Common myeloid progenitor, CD34-positive (primary cell): Measurements from ENCODE around the gene IFNL3.
"Not testable (repeated sequence)": the region's sequence is repeated elsewhere in the genome, so short reads cannot be mapped to it uniquely, and the experiment has no call there.

Experiments used
- CTCF ChIA-PET: fragments of 350-600 bp; sonication (Branson Sonifier 250); formaldehyde crosslinking; loops from one replicate; lab custom pipeline; 2021; ENCODE audit warnings: antibody characterized with exemption; lab: Charles Lee
- POLR2A ChIA-PET: fragments of 350-600 bp; sonication (Branson Sonifier 250); formaldehyde crosslinking; loops from one replicate; lab custom pipeline; 2021; ENCODE audit warnings: antibody characterized with exemption; lab: Charles Lee
- DNase-seq, 3 donors: peaks; one replicate each; pipeline versions ENCODE4 v3.0.0 to v3.0.0-alpha.2; 2013
- H3K27ac ChIP-seq, 2 experiments: 1 replicate in 1 of 2; 2 replicates in 1 of 2; pipeline ENCODE4 v1.7.0; 2013; ENCODE audit warnings: inconsistent platforms in 2 of 2, low read length in 2 of 2, mild to moderate bottlenecking in 2 of 2, low read depth in 1 of 2, moderate library complexity in 1 of 2; ENCODE audit not compliant: severe bottlenecking in 2 of 2, insufficient read depth in 1 of 2, poor library complexity in 1 of 2
- H3K27me3 ChIP-seq, 5 experiments: replicated peaks in 2 of 5; 1 replicate in 3 of 5; 2 replicates in 2 of 5; pipeline versions ENCODE4 v1.6.1 to v1.7.0; 2013; ENCODE audit warnings: low read length in 4 of 5, mild to moderate bottlenecking in 2 of 5, moderate library complexity in 2 of 5, inconsistent platforms in 1 of 5; ENCODE audit not compliant: insufficient read depth in 5 of 5, control insufficient read depth in 4 of 5
- H3K36me3 ChIP-seq, 4 experiments: 1 replicate in 2 of 4; 2 replicates in 2 of 4; pipeline versions ENCODE4 v1.6.1 to v1.7.0; 2013; ENCODE audit warnings: low read length in 3 of 4, control low read depth in 1 of 4, mild to moderate bottlenecking in 1 of 4; ENCODE audit not compliant: control insufficient read depth in 4 of 4, insufficient read depth in 4 of 4
- H3K4me1 ChIP-seq, 4 experiments: 1 replicate in 3 of 4; 2 replicates in 1 of 4; pipeline versions ENCODE4 v1.6.1 to v1.7.1; 2013; ENCODE audit warnings: low read length in 3 of 4, mild to moderate bottlenecking in 3 of 4, control low read depth in 1 of 4, inconsistent platforms in 1 of 4, moderate library complexity in 1 of 4; ENCODE audit not compliant: control insufficient read depth in 4 of 4, insufficient read depth in 4 of 4; ENCODE audit errors: control extremely low read depth in 1 of 4
- H3K4me3 ChIP-seq, 7 experiments: 1 replicate in 4 of 7; 2 replicates in 3 of 7; pipeline versions ENCODE4 v1.5.1 to v1.7.0; 2013; ENCODE audit warnings: mild to moderate bottlenecking in 7 of 7, low read length in 6 of 7, moderate library complexity in 6 of 7, inconsistent platforms in 2 of 7, low read depth in 2 of 7, control low read depth in 1 of 7; ENCODE audit not compliant: insufficient read depth in 4 of 7, control insufficient read depth in 1 of 7; ENCODE audit errors: extremely low read depth in 1 of 7
- H3K9me3 ChIP-seq, 5 experiments: 1 replicate in 4 of 5; 2 replicates in 1 of 5; pipeline versions ENCODE4 v1.6.1 to v1.7.1; 2013; ENCODE audit warnings: low read length in 4 of 5, mild to moderate bottlenecking in 2 of 5, inconsistent platforms in 1 of 5, low read depth in 1 of 5, moderate library complexity in 1 of 5; ENCODE audit not compliant: control insufficient read depth in 4 of 5, insufficient read depth in 2 of 5; ENCODE audit errors: control extremely low read depth in 1 of 5
- WGBS: methylation state at CpG from one replicate; pipeline ENCODE4 v1.1.5; 2013; ENCODE audit not compliant: insufficient coverage; 5-methylcytosine and 5-hydroxymethylcytosine counted together

Gene IFNL3

GRCh38 chr19:39273859-39274258, 29.1 kb upstream of the IFNL3 start:
- POLR2A ChIA-PET, DNase-seq, H3K9me3 ChIP-seq, H3K27me3 ChIP-seq, H3K4me1 ChIP-seq, H3K4me3 ChIP-seq, H3K27ac ChIP-seq, H3K36me3 ChIP-seq: not testable (repeated sequence)
- CTCF ChIA-PET: interaction anchor here (1.4 kb wide), 1 partner anchor 41 kb away, joined by 3 read pairs; no protein-coding TSS in a partner anchor
- WGBS: 100% methylated on average over 4 of the region's 5 CpGs

GRCh38 chr19:39270036-39270871, 25.4 kb upstream of the IFNL3 start:
- ChIA-PET CTCF (interaction anchor here (0.6 to 1.3 kb wide), 2 partner anchors 60 to 161 kb away, joined by 3 read pairs; no protein-coding TSS in a partner anchor), POLR2A (no interaction called here)
- no peak for DNase-seq
- peaks cover 0 to 7% (median 4%) of the 10 kb centered on the region in 4 experiments for H3K4me1 ChIP-seq
- no peak overlapping the region for H3K27ac ChIP-seq
- H3K9me3 ChIP-seq: no peaks in the 10 kb centered on the region
- H3K27me3 ChIP-seq: peaks cover 0 to 5% (median 4%) of the 10 kb centered on the region in 5 experiments
- H3K4me3 ChIP-seq: no peak overlapping the region
- no peaks in the 10 kb centered on the region for H3K36me3 ChIP-seq
- whole genome bisulfite sequencing: 90% methylated on average over 7 of the region's 9 CpGs

GRCh38 chr19:39269369-39269768, 24.6 kb upstream of the IFNL3 start:
- H3K9me3 ChIP-seq, CTCF ChIA-PET, H3K36me3 ChIP-seq, H3K27ac ChIP-seq, POLR2A ChIA-PET, DNase-seq, H3K4me3 ChIP-seq: not testable (repeated sequence)
- 87% methylated on average over 4 of the region's 10 CpGs for WGBS
- peaks cover 0 to 14% (median 9%) of the 10 kb centered on the region in 5 experiments for H3K27me3 ChIP-seq
- H3K4me1 ChIP-seq: peaks cover 0 to 15% (median 11%) of the 10 kb centered on the region in 4 experiments

- CTCF ChIA-PET, H3K9me3 ChIP-seq, H3K4me3 ChIP-seq, H3K27ac ChIP-seq, POLR2A ChIA-PET, DNase-seq, H3K36me3 ChIP-seq: not testable (repeated sequence)
- 100% methylated on average over 1 of the region's 10 CpGs for WGBS
- H3K27me3 ChIP-seq: peaks cover 0 to 21% (median 10%) of the 10 kb centered on the region in 5 experiments
- H3K4me1 ChIP-seq: peaks cover 0 to 22% (median 18%) of the 10 kb centered on the region in 4 experiments
These were observed 23.9 kb upstream of the IFNL3 start for GRCh38 chr19:39268531-39269223.

GRCh38 chr19:39268085-39268484, 23.3 kb upstream of the IFNL3 start, which contains the start of gene IFNL2:
IFNL2 (plus strand) TSS chr19:39268396; CDS start chr19:39268569, 173 bp downstream.
- H3K36me3 ChIP-seq, DNase-seq, H3K9me3 ChIP-seq, CTCF ChIA-PET, H3K27ac ChIP-seq, H3K4me3 ChIP-seq: not testable (repeated sequence)
- H3K27me3 ChIP-seq: peaks cover under 1 to 27% (median 12%) of the 10 kb centered on the region in 5 experiments
- WGBS: no CpG with 5 or more reads among the region's 1 CpG
- peaks cover 0 to 23% (median 18%) of the 10 kb centered on the region in 4 experiments for H3K4me1 ChIP-seq
- POLR2A ChIA-PET: interaction anchor here (0.7 kb wide), 1 partner anchor 12 kb away, joined by 6 read pairs; no protein-coding TSS in a partner anchor

GRCh38 chr19:39265321-39265916, 20.6 kb upstream of the IFNL3 start:
- Histone ChIP-seq H3K27ac (no peak overlapping the region), H3K4me1 (peaks cover 0 to 23% (median 18%) of the 10 kb centered on the region in 4 experiments), H3K4me3 (peak overlapping the region in 2 of 7 experiments; percentile 8 to 59), H3K36me3 (no peaks in the 10 kb centered on the region), H3K27me3 (peaks cover 6 to 37% (median 14%) of the 10 kb centered on the region in 5 experiments), H3K9me3 (no peaks in the 10 kb centered on the region)
- peak in 1 of 3 donors; percentile 26 for DNase-seq
- WGBS: 44% methylated on average over 36 of the region's 39 CpGs
- ChIA-PET POLR2A (no interaction called here), CTCF (interaction anchor here (0.7 kb wide), 1 partner anchor 46 kb away, joined by 3 read pairs; no protein-coding TSS in a partner anchor)
